ENCODE results near the gene FAM216A.
"Not testable (repeated sequence)": the region's sequence is repeated elsewhere in the genome, so short reads cannot be mapped to it uniquely, and the experiment has no call there.

Gene FAM216A

DNA sequence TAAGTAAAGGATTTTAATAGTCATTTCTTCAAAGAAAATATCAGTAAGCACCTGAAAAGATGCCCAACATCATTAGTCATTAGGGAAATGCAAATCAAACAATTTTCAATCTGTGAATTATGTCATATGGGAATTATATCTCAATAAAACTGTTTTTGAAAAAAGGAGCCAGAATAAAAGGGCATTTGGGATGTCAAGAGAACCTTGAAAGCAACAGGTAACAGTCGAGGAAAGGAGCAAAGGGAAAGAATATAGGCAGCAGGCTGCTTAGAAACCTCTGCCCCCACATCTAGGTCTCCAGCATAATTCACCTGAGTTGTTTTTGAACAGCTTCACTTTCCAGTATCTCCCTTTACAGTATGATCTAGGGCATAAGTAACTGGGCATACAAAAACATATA is 45.7 kb downstream of the FAM216A start:
- DNase-seq (ENCODE audit: low read depth): no peak
- TF ChIP-seq, protein P1, sequence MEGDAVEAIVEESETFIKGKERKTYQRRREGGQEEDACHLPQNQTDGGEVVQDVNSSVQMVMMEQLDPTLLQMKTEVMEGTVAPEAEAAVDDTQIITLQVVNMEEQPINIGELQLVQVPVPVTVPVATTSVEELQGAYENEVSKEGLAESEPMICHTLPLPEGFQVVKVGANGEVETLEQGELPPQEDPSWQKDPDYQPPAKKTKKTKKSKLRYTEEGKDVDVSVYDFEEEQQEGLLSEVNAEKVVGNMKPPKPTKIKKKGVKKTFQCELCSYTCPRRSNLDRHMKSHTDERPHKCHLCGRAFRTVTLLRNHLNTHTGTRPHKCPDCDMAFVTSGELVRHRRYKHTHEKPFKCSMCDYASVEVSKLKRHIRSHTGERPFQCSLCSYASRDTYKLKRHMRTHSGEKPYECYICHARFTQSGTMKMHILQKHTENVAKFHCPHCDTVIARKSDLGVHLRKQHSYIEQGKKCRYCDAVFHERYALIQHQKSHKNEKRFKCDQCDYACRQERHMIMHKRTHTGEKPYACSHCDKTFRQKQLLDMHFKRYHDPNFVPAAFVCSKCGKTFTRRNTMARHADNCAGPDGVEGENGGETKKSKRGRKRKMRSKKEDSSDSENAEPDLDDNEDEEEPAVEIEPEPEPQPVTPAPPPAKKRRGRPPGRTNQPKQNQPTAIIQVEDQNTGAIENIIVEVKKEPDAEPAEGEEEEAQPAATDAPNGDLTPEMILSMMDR (IDR thresholded peaks at IDR 0.05; ENCODE audit: low read length, missing control alignments): no peak
- no peak overlapping the region for H3K4me3 ChIP-seq (replicated peaks; ENCODE audit: low read depth, low read length)

DNA sequence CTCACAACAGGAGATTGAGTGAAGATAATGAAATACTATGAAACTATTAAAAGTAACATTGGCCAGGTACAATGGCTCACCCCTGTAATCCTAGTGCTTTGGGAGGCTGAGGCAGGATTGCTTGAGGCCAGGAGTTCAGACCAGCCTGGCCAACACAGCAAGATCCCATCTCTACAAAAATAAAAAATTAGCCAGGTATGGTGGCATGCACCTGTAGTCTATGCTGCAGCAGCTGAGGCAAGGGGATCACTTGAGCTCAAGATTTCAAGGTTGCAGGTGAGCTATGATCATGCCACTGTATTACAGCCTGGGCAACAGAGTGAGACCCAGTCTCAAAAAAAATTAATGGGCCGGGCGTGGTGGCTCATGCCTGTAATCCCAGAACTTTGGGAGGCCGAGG is 48.4 kb downstream of the FAM216A start:
- no peak overlapping the region for H3K4me3 ChIP-seq (replicated peaks; ENCODE audit: low read depth, low read length)
- DNase-seq (ENCODE audit: low read depth): no peak
- TF ChIP-seq, protein P1 (IDR thresholded peaks at IDR 0.05; ENCODE audit: low read length, missing control alignments): no peak

DNA sequence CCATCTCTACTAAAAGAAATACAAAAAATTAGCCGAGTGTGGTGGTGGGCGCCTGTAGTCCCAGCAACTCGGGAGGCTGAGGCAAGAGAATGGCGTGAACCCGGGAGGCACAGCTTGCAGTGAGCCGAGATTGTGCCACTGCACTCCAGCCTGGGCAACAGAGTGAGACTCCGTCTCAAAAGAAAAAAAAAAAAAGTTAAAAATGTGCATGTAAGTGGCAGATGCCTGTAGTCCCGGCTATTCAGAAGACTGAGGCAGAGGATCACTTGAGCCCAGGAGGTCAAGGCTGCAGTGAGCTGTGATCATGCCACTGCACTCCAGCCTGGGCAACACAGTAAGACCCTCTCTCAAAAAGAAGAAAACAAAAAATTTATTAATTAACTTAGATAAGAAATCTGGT is 49.4 kb downstream of the FAM216A start:
- not testable (repeated sequence) for H3K4me3 ChIP-seq (replicated peaks; ENCODE audit: low read depth, low read length); DNase-seq (ENCODE audit: low read depth)

GRCh38 chr12:110520876-110521712 is 52.4 kb downstream of the FAM216A start:
- not testable (repeated sequence) for DNase-seq (ENCODE audit: low read depth); H3K4me3 ChIP-seq (replicated peaks; ENCODE audit: low read depth, low read length)

DNA sequence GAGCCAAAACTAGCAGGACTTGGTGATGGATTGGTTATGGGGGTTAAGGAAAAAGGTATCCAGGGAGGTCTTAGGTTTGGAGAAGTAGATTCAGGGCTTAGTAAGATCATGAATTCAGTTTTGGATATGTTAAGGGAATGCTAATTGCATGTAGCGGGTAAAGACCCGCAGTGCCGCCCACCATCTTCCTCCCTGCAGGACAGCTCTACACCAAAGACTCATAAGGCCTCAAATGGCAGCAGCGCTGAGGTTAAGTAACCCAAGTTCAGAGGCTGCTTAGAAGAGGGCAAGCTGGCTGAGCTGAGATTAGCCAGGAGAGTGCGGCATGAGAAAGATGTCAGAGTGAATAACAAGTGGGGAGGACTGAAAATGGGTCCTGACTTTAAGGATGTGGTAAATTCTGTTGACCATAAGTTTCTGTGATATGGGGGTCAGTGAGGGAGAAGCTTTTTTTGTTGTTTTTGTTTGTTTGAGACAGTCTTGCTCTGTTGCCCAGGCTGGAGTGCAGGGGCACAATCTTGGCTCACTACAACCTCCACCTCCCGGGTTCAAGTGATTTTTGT is 59.7 kb downstream of the FAM216A start:
- no peak for DNase-seq (ENCODE audit: low read depth)
- H3K4me3 ChIP-seq (replicated peaks; ENCODE audit: low read depth, low read length): no peak overlapping the region
- TF ChIP-seq, protein P1 (IDR thresholded peaks at IDR 0.05; ENCODE audit: low read length, missing control alignments): no peak

DNA sequence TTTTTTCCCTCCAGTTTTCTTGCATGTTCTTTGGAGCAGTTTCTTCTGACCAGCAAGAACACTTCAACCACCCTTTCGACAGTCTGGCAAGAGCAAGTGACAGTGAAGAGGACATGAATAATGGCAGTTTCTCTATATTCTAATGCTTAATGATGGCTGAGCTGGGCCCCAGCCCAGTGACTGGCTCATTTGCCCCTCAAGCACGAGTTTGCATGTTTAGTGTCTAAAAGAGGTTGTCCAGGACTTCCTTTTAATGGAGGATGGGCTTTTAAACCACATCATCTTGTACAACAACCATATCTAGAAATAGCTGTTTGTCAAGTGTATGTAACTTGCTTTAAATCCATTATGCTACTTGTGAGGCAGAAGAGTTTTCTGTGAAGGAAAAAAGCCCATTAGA is 61.9 kb downstream of the FAM216A start:
- no peak for DNase-seq (ENCODE audit: low read depth)
- no peak overlapping the region for H3K4me3 ChIP-seq (replicated peaks; ENCODE audit: low read depth, low read length)
- TF ChIP-seq, protein P1 (IDR thresholded peaks at IDR 0.05; ENCODE audit: low read length, missing control alignments): no peak

GRCh38 chr12:110531741-110532333 is 63.2 kb downstream of the FAM216A start:
- TF ChIP-seq, protein P1 (IDR thresholded peaks at IDR 0.05; ENCODE audit: low read length, missing control alignments): no peak
- DNase-seq (ENCODE audit: low read depth): peak; percentile 23
- no peak overlapping the region for H3K4me3 ChIP-seq (replicated peaks; ENCODE audit: low read depth, low read length)

GRCh38 chr12:110532644-110533043 is 64.0 kb downstream of the FAM216A start:
- H3K4me3 ChIP-seq (replicated peaks; ENCODE audit: low read depth, low read length): no peak overlapping the region
- DNase-seq (ENCODE audit: low read depth): no peak
- TF ChIP-seq, protein P1 (IDR thresholded peaks at IDR 0.05; ENCODE audit: low read length, missing control alignments): no peak

Measured in fibroblast of pulmonary artery (primary cell).